ENCODE data around the gene NUP43. TPM values are rescaled to one million over a fixed set of nuclear protein-coding genes. Genes with fewer than 3 reads are reported as not detected.
A peak's percentile ranks its signal among the peaks of the same experiment; 100 is the strongest.

The NUP43 gene
- total and polyA plus RNA-seq, 10 of the 15 experiments (the other 5 are each of a cell fraction or from before 2014, with no cell fraction given): 8.9 to 54.2 (median 27.7) TPM

GRCh38 chr6:149727793-149728498 lies 18.4 kb downstream of the NUP43 start (continued):
- no peak for TF ChIP-seq BCL3 (IDR thresholded peaks at IDR 0.05; ENCODE audit: borderline replicate concordance, insufficient read depth, low read depth, low read length, poor library complexity, severe bottlenecking)

- Histone ChIP-seq H2AFZ (ENCODE audit: control insufficient read depth, low read depth, low read length) (no peak overlapping the region), H3K27me3 (replicated peaks in 1 of 2; ENCODE audit: control insufficient read depth in 2 of 2, insufficient read depth in 2 of 2, low read length in 1 of 2) (no peaks in the 10 kb centered on the region), H3K4me2 (ENCODE audit: control insufficient read depth, insufficient read depth) (no peak overlapping the region), H3K36me3 (ENCODE audit: control insufficient read depth in 2 of 2, insufficient read depth in 2 of 2, low read length in 1 of 2) (peaks cover 3 to 7% of the 10 kb centered on the region in 2 experiments; a peak in 3 of 4 replicates), H3K4me1 (ENCODE audit: control insufficient read depth, insufficient read depth, low read length) (no peaks in the 10 kb centered on the region), H3K9me3 (replicated peaks; ENCODE audit: control insufficient read depth, insufficient read depth, low read length) (no peaks in the 10 kb centered on the region), H3K4me3 (no peak overlapping the region), H3K79me2 (ENCODE audit: control insufficient read depth, insufficient read depth, low read length) (no peaks in the 10 kb centered on the region), H3K9ac (ENCODE audit: control insufficient read depth, insufficient read depth, low read length) (no peak overlapping the region), H4K20me1 (ENCODE audit: control insufficient read depth, insufficient read depth) (no peaks in the 10 kb centered on the region), H3K27ac (ENCODE audit: control insufficient read depth, insufficient read depth) (no peak overlapping the region)
- no TSS peak for BruUV-seq (replicated peaks)
- ChIA-PET POLR2A (no interaction called here), RAD21 (ENCODE audit: unreplicated experiment) (no interaction called here), CTCF (interaction anchor here (1.0 to 2.1 kb wide), 2 partner anchors 85 to 106 kb away, joined by 3 to 7 read pairs; no protein-coding TSS in a partner anchor), SMC1A (ENCODE audit: uncharacterized antibody, unreplicated experiment) (interaction anchor here (1.1 to 1.3 kb wide), 2 partner anchors 90 to 96 kb away, joined by 3 read pairs; no protein-coding TSS in a partner anchor)
- WGBS (ENCODE audit: insufficient coverage, insufficient replicate concordance, low lambda C conversion rate, missing lambda C conversion rate): 95% methylated on average over 3 of the region's 3 CpGs
- in situ Hi-C loops (cut with MboI): no loop called here
- ATAC-seq (no peak), DNase-seq (ENCODE audit: low read depth, low spot score) (no peak), FAIRE-seq (peak; percentile 41)
- TF ChIP-seq EZH2 (IDR thresholded peaks at IDR 0.05; ENCODE audit: borderline replicate concordance, control insufficient read depth, low read depth, low read length): no peak
- intact Hi-C loops (cut with micrococcal nuclease; ENCODE audit: unreplicated experiment): loop anchor here (10.0 kb wide), 3 partner anchors 139 to 289 kb away; partner anchors contain the start of gene LRP11
Measured at GRCh38 chr6:149725785-149726184, 20.5 kb downstream of the NUP43 start.

All from GM12878 (cell line).